ENCODE data around the gene MTFP1.
"Not testable (repeated sequence)": the region's sequence is repeated elsewhere in the genome, so short reads cannot be mapped to it uniquely, and the experiment has no call there.

The MTFP1 gene

GRCh38 chr22:30460555-30460954 lies 35.0 kb downstream of the MTFP1 start:
- H3K27me3 Mint-ChIP-seq, result peaks cover 25% of the 10 kb centered on the region
- intact Hi-C loops (cut with micrococcal nuclease); H3K36me3 Mint-ChIP-seq (ENCODE audit: low read depth); H3K4me3 Mint-ChIP-seq; H3K9me3 Mint-ChIP-seq; H3K4me1 Mint-ChIP-seq (ENCODE audit: low read depth); H3K27ac Mint-ChIP-seq: not testable (repeated sequence)

- Mint-ChIP-seq H3K36me3 (ENCODE audit: low read depth) (no peaks in the 10 kb centered on the region), H3K27me3 (peaks cover 22% of the 10 kb centered on the region), H3K9me3 (no peaks in the 10 kb centered on the region), H3K4me3 (no peak overlapping the region), H3K27ac (no peak overlapping the region), H3K4me1 (ENCODE audit: low read depth) (no peaks in the 10 kb centered on the region)
- intact Hi-C loops (cut with micrococcal nuclease), result no loop called here
Observed at GRCh38 chr22:30469165-30469564, 43.6 kb downstream of the MTFP1 start.

GRCh38 chr22:30470655-30471054 lies 45.1 kb downstream of the MTFP1 start:
- Mint-ChIP-seq H3K27me3 (peaks cover 15% of the 10 kb centered on the region), H3K36me3 (ENCODE audit: low read depth) (no peaks in the 10 kb centered on the region), H3K4me1 (ENCODE audit: low read depth) (no peaks in the 10 kb centered on the region), H3K4me3 (no peak overlapping the region), H3K9me3 (no peaks in the 10 kb centered on the region), H3K27ac (no peak overlapping the region)
- intact Hi-C loops (cut with micrococcal nuclease), result no loop called here

GRCh38 chr22:30471616-30472318 lies 46.2 kb downstream of the MTFP1 start, which contains the start of gene SEC14L3:
Gene SEC14L3, minus strand, starts transcription at chr22:30472017. Its CDS starts 59 bp downstream, at chr22:30471958.
- no peaks in the 10 kb centered on the region for H3K9me3 Mint-ChIP-seq
- no peak within 1 kb of the TSS for H3K27ac Mint-ChIP-seq
- no peaks in the 10 kb centered on the region for H3K4me1 Mint-ChIP-seq (ENCODE audit: low read depth)
- peaks cover 16% of the 10 kb centered on the region for H3K27me3 Mint-ChIP-seq
- H3K4me3 Mint-ChIP-seq, result no peak within 1 kb of the TSS
- intact Hi-C loops (cut with micrococcal nuclease), result no loop called here
- H3K36me3 Mint-ChIP-seq (ENCODE audit: low read depth), result no peaks in the 10 kb centered on the region

GRCh38 chr22:30472994-30473720 lies 47.6 kb downstream of the MTFP1 start:
- H3K27ac Mint-ChIP-seq, result no peak overlapping the region
- H3K36me3 Mint-ChIP-seq (ENCODE audit: low read depth), result no peaks in the 10 kb centered on the region
- peaks cover 19% of the 10 kb centered on the region for H3K27me3 Mint-ChIP-seq
- H3K4me3 Mint-ChIP-seq, result no peak overlapping the region
- H3K9me3 Mint-ChIP-seq, result no peaks in the 10 kb centered on the region
- H3K4me1 Mint-ChIP-seq (ENCODE audit: low read depth), result no peaks in the 10 kb centered on the region
- intact Hi-C loops (cut with micrococcal nuclease), result no loop called here

- Mint-ChIP-seq H3K4me1 (ENCODE audit: low read depth) (no peaks in the 10 kb centered on the region), H3K27ac (no peak overlapping the region), H3K27me3 (peaks cover 17% of the 10 kb centered on the region), H3K4me3 (no peak overlapping the region), H3K9me3 (no peaks in the 10 kb centered on the region), H3K36me3 (ENCODE audit: low read depth) (no peaks in the 10 kb centered on the region)
- intact Hi-C loops (cut with micrococcal nuclease), result no loop called here
Observed at GRCh38 chr22:30474121-30474520, 48.6 kb downstream of the MTFP1 start.

GRCh38 chr22:30474683-30475424 lies 49.3 kb downstream of the MTFP1 start:
- H3K9me3 Mint-ChIP-seq, result no peaks in the 10 kb centered on the region
- no peak overlapping the region for H3K27ac Mint-ChIP-seq
- no peaks in the 10 kb centered on the region for H3K4me1 Mint-ChIP-seq (ENCODE audit: low read depth)
- H3K27me3 Mint-ChIP-seq, result peaks cover 17% of the 10 kb centered on the region
- intact Hi-C loops (cut with micrococcal nuclease), result no loop called here
- no peaks in the 10 kb centered on the region for H3K36me3 Mint-ChIP-seq (ENCODE audit: low read depth)
- H3K4me3 Mint-ChIP-seq, result no peak overlapping the region

Data from dendritic cell treated with granulocyte-macrophage colony-stimulating factor and Interleukin-4, amounts not matched to agents 40 ng/mL and 50 ng/mL, for 4 days (primary cell).